ENCODE data around the gene WBP1L. TPM values are rescaled to one million over a fixed set of nuclear protein-coding genes. Genes with fewer than 3 reads are reported as not detected.
"Not testable (repeated sequence)": the region's sequence is repeated elsewhere in the genome, so short reads cannot be mapped to it uniquely, and the experiment has no call there.

Gene WBP1L
- total and polyA plus RNA-seq, 2 experiments from 2014 or later = 7.0 to 55.7 TPM

DNA sequence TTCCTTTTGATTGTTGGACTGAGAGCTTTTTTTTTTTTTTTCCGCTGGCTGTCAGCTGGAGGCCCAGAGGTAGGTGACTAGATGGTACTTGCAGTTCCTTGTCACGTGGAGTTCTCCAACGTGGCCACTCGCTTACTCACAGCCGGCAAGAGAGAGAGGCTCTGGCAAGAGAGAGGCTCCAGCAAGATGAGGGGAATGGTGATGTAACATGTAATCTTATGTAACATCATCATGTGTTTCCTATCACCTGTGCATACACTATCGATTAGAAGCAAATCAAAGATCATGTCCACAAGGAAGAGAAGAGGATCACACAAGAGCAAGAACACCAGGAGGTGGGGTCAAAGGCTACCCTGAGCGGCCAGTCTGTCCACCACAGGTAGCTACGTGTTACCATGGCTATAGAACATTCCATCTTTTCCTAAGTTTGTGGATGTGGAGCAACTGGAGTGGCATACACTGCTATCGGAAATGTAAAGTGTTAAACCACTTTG, 106.3 kb downstream of the WBP1L start:
- TF ChIP-seq, protein P1, sequence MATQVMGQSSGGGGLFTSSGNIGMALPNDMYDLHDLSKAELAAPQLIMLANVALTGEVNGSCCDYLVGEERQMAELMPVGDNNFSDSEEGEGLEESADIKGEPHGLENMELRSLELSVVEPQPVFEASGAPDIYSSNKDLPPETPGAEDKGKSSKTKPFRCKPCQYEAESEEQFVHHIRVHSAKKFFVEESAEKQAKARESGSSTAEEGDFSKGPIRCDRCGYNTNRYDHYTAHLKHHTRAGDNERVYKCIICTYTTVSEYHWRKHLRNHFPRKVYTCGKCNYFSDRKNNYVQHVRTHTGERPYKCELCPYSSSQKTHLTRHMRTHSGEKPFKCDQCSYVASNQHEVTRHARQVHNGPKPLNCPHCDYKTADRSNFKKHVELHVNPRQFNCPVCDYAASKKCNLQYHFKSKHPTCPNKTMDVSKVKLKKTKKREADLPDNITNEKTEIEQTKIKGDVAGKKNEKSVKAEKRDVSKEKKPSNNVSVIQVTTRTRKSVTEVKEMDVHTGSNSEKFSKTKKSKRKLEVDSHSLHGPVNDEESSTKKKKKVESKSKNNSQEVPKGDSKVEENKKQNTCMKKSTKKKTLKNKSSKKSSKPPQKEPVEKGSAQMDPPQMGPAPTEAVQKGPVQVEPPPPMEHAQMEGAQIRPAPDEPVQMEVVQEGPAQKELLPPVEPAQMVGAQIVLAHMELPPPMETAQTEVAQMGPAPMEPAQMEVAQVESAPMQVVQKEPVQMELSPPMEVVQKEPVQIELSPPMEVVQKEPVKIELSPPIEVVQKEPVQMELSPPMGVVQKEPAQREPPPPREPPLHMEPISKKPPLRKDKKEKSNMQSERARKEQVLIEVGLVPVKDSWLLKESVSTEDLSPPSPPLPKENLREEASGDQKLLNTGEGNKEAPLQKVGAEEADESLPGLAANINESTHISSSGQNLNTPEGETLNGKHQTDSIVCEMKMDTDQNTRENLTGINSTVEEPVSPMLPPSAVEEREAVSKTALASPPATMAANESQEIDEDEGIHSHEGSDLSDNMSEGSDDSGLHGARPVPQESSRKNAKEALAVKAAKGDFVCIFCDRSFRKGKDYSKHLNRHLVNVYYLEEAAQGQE (IDR thresholded peaks at IDR 0.05; ENCODE audit: unreplicated experiment) = no peak
- no peak overlapping the region for H3K27ac Mint-ChIP-seq
- no peak for DNase-seq (ENCODE audit: low spot score)
- H3K4me2 ChIP-seq = no peak overlapping the region
- H3K36me3 ChIP-seq (ENCODE audit: insufficient read depth) = no peaks in the 10 kb centered on the region
- H3K27me3 ChIP-seq (ENCODE audit: insufficient read depth) = no peaks in the 10 kb centered on the region
- H4K20me1 ChIP-seq (replicated peaks; ENCODE audit: insufficient read depth) = no peaks in the 10 kb centered on the region
- no peaks in the 10 kb centered on the region for H3K4me1 Mint-ChIP-seq
- no peaks in the 10 kb centered on the region for H3K36me3 Mint-ChIP-seq (ENCODE audit: low read depth)
- H3K4me1 ChIP-seq (ENCODE audit: insufficient read depth) = no peaks in the 10 kb centered on the region
- no peaks in the 10 kb centered on the region for H3F3A ChIP-seq (replicated peaks; ENCODE audit: low read depth)
- H3K9me2 ChIP-seq (ENCODE audit: insufficient read depth) = no peaks in the 10 kb centered on the region
- H3K4me3 ChIP-seq = no peak overlapping the region
- H3K27ac ChIP-seq (ENCODE audit: low read depth) = no peak overlapping the region
- peaks cover 15% of the 10 kb centered on the region for H3K27me3 Mint-ChIP-seq (ENCODE audit: insufficient read depth, low read depth, poor library complexity)
- H3K4me3 Mint-ChIP-seq = no peak overlapping the region
- H2AFZ ChIP-seq = no peak overlapping the region
- H3K9me3 Mint-ChIP-seq = peaks cover 5% of the 10 kb centered on the region; the same call in 1 of the 3 replicates
- no peaks in the 10 kb centered on the region for H3K79me2 ChIP-seq (replicated peaks; ENCODE audit: insufficient read depth)
- ATAC-seq = no peak

DNA sequence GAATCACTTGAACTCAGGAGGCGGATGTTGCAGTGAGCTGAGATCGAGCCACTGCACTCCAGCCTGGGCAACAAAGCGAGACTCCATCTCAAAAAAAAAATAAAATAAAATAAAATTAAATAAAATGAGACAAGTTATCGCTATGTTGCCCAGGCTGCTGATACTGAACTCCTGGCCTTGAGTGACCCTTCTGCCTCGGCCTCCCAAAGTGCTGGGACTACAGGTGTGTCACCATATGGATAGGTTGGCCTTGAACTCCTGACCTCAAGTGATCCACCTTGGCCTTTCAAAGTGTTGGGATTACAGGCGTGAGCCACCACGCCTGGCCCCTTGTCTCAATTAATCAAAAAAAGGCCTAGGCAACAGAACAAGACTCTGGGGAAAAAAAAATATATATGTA, 109.5 kb downstream of the WBP1L start:
- H3K27ac Mint-ChIP-seq = not testable (repeated sequence)

DNA sequence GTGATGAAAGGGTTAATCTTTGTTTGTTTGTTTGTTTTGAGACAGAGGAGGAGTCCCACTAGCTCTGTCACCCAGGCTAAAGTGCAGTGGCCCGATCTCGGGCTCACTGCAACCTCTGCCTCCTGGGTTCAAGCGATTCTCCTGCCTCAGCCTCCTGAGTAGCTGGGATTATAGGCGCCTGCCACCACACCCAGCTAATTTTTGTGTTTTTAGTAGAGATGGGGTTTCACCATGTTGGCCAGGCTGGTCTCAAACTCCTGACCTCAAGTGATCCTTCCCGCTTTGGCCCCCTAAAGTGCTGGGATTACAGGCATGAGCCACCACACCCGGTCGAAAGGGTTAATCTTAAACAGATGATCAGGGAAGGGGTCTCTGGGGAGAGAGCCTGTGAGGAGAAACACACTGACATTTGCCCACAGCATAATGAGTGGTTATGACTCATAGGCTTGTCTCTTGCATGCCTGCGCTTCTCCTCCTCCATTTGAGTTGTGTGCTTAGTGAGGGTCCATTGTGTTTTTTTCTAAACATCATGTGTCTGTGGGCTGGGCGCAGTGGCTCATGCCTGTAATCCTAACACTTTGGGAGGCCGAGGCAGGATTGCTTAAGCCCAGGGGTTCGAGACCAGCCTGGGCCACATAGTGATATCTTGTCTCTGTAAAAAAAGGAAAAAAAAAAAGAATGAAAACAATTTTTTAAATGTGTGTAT, 112.1 kb downstream of the WBP1L start:
- not testable (repeated sequence) for H3F3A ChIP-seq (replicated peaks; ENCODE audit: low read depth); H3K4me2 ChIP-seq; H3K36me3 ChIP-seq (ENCODE audit: insufficient read depth); H3K79me2 ChIP-seq (replicated peaks; ENCODE audit: insufficient read depth); H3K27ac Mint-ChIP-seq; H2AFZ ChIP-seq; H3K4me1 ChIP-seq (ENCODE audit: insufficient read depth); H3K4me3 ChIP-seq; H3K27me3 Mint-ChIP-seq (ENCODE audit: insufficient read depth, low read depth, poor library complexity); H4K20me1 ChIP-seq (replicated peaks; ENCODE audit: insufficient read depth); ATAC-seq; H3K36me3 Mint-ChIP-seq (ENCODE audit: low read depth); H3K4me3 Mint-ChIP-seq; H3K27me3 ChIP-seq (ENCODE audit: insufficient read depth); H3K9me2 ChIP-seq (ENCODE audit: insufficient read depth); H3K9me3 Mint-ChIP-seq
- peak; percentile 24 for DNase-seq (ENCODE audit: low spot score)
- H3K27ac ChIP-seq (ENCODE audit: low read depth) = 0 out of 2 replicates have a peak overlapping the region, but pooled peaks have one; percentile 22
- peaks cover 13% of the 10 kb centered on the region for H3K4me1 Mint-ChIP-seq

More for the DNA sequence above, 109.5 kb downstream of the WBP1L start:
- not testable (repeated sequence) for ATAC-seq; H3K27me3 ChIP-seq (ENCODE audit: insufficient read depth); H3K9me2 ChIP-seq (ENCODE audit: insufficient read depth); H3K4me3 Mint-ChIP-seq; H3K4me3 ChIP-seq; H3K4me1 ChIP-seq (ENCODE audit: insufficient read depth); H3K36me3 ChIP-seq (ENCODE audit: insufficient read depth); H3K36me3 Mint-ChIP-seq (ENCODE audit: low read depth); H2AFZ ChIP-seq; H3K9me3 Mint-ChIP-seq; H3F3A ChIP-seq (replicated peaks; ENCODE audit: low read depth); H3K79me2 ChIP-seq (replicated peaks; ENCODE audit: insufficient read depth); DNase-seq (ENCODE audit: low spot score); H4K20me1 ChIP-seq (replicated peaks; ENCODE audit: insufficient read depth); H3K4me2 ChIP-seq; H3K27ac ChIP-seq (ENCODE audit: low read depth)
- Mint-ChIP-seq H3K4me1 (peaks cover 13% of the 10 kb centered on the region), H3K27me3 (ENCODE audit: insufficient read depth, low read depth, poor library complexity) (peaks cover 13% of the 10 kb centered on the region)
